GM12865 (cell line): Measurements from ENCODE around the gene TMEM151A.
"Not testable (repeated sequence)": the region's sequence is repeated elsewhere in the genome, so short reads cannot be mapped to it uniquely, and the experiment has no call there.

Source experiments
- DNase-seq: peaks from one replicate; pipeline ENCODE4 v3.0.0; 2010; ENCODE audit warnings: low read depth
- H3K4me3 ChIP-seq: 2 replicates; pipeline ENCODE4 v1.5.1; 2011; ENCODE audit warnings: mild to moderate bottlenecking, low read depth, low read length, control low read depth
- CTCF ChIP-seq: IDR thresholded peaks from 2 replicates; pipeline ENCODE4 v1.5.1; 2011; ENCODE audit warnings: low read length, control low read depth, low read depth, inconsistent platforms; ENCODE audit not compliant: insufficient read depth; ENCODE audit errors: missing control alignments

The TMEM151A gene

GRCh38 chr11:66318600-66318970, 26.9 kb downstream of the TMEM151A start:
- TF ChIP-seq CTCF: no peak
- no peak overlapping the region for H3K4me3 ChIP-seq
- DNase-seq: no peak

GRCh38 chr11:66320289-66320688, 28.6 kb downstream of the TMEM151A start:
- not testable (repeated sequence) for H3K4me3 ChIP-seq, DNase-seq

GRCh38 chr11:66320748-66321147, 29.1 kb downstream of the TMEM151A start:
- DNase-seq: not testable (repeated sequence)

GRCh38 chr11:66321606-66322005, 29.9 kb downstream of the TMEM151A start:
- no peak for DNase-seq
- no peak overlapping the region for H3K4me3 ChIP-seq
- no peak for TF ChIP-seq CTCF

More at GRCh38 chr11:66320748-66321147, 29.1 kb downstream of the TMEM151A start:
- H3K4me3 ChIP-seq: not testable (repeated sequence)

GRCh38 chr11:66322732-66323427, 31.2 kb downstream of the TMEM151A start:
- H3K4me3 ChIP-seq: no peak overlapping the region
- TF ChIP-seq CTCF: no peak
- DNase-seq: no peak

- TF ChIP-seq CTCF: no peak
Measured at GRCh38 chr11:66323684-66324083, 32.0 kb downstream of the TMEM151A start.

GRCh38 chr11:66324664-66325063, 33.0 kb downstream of the TMEM151A start:
- no peak for DNase-seq
- H3K4me3 ChIP-seq: no peak overlapping the region
- TF ChIP-seq CTCF: no peak

More at GRCh38 chr11:66323684-66324083, 32.0 kb downstream of the TMEM151A start:
- H3K4me3 ChIP-seq: no peak overlapping the region
- no peak for DNase-seq

GRCh38 chr11:66325263-66325671, 33.6 kb downstream of the TMEM151A start:
- TF ChIP-seq CTCF: no peak
- no peak overlapping the region for H3K4me3 ChIP-seq
- no peak for DNase-seq
